Stomach (tissue), 9 donors: Measurements from ENCODE around the gene PRG2. TPM values are rescaled to one million over a fixed set of nuclear protein-coding genes. Genes with fewer than 3 reads are reported as not detected.

ENCODE experiments used
- DNase-seq, 2 donors: peaks; one replicate each; pipeline versions ENCODE4 v3.0.0 to v3.0.0-alpha.2; 2013 to 2019
- H3K27ac ChIP-seq, 5 donors: fragments of 200-600 bp in 4 of 5; sonication (generic) in 4 of 5; one replicate each; pipeline ENCODE4 v1.5.1; 2013 to 2019; ENCODE audit warnings: mild to moderate bottlenecking in 1 of 5, moderate library complexity in 1 of 5
- H3K27me3 ChIP-seq, 3 donors: fragments of 200-600 bp; sonication (generic); one replicate each; pipeline ENCODE4 v1.5.1; 2017 to 2019; ENCODE audit warnings: mixed run types in 1 of 3
- H3K36me3 ChIP-seq, 4 donors: fragments of 200-600 bp; sonication (generic); 1 replicate in 3 of 4; 2 replicates in 1 of 4; pipeline ENCODE4 v1.5.1; 2016 to 2019
- H3K4me1 ChIP-seq, 4 donors: fragments of 200-600 bp; sonication (generic); one replicate each; pipeline ENCODE4 v1.5.1; 2016 to 2019
- H3K4me3 ChIP-seq, 4 donors: fragments of 200-600 bp; sonication (generic) in 3 of 4; one replicate each; pipeline ENCODE4 v1.5.1; 2016 to 2019; ENCODE audit warnings: mild to moderate bottlenecking in 1 of 4
- H3K9me3 ChIP-seq, 4 donors: fragments of 200-600 bp; sonication (generic); one replicate each; pipeline ENCODE4 v1.5.1; 2016 to 2019
- EP300 ChIP-seq: sonication (generic); formaldehyde crosslinking; IDR thresholded peaks from one replicate; pipeline ENCODE4 v1.6.1; 2017; ENCODE audit warnings: antibody characterized with exemption
- POLR2A ChIP-seq, 4 donors: fragments of 450-650 bp; IDR thresholded peaks; one replicate each; pipeline ENCODE4 v1.6.1; 2016; ENCODE audit warnings: antibody characterized with exemption in 4 of 4, control low read depth in 2 of 4, mild to moderate bottlenecking in 1 of 4, moderate library complexity in 1 of 4
- POLR2AphosphoS5 ChIP-seq, 3 donors: sonication (generic); formaldehyde crosslinking; IDR thresholded peaks; one replicate each; pipeline ENCODE4 v1.6.1; 2016; ENCODE audit warnings: antibody characterized with exemption in 3 of 3
- WGBS, 5 donors: extraction: QIAGEN DNeasy Blood & Tissue Kit in 3 of 5; methylation state at CpG; one replicate each; pipeline versions ENCODE4 v1.1.5 to v1.1.7; 2013 to 2018; 5-methylcytosine and 5-hydroxymethylcytosine counted together
- intact Hi-C: fragments of 100-400 bp; cut with DNase I; formaldehyde crosslinking; loops from one replicate; pipeline ENCODE4 v1.15.1; 2023; ENCODE audit warnings: low total_unique reads
- polyA plus RNA-seq, 3 donors: library from polyadenylated mRNA; stranded (reverse); fragments of 200-250 nt; gene quantifications; one replicate each; pipeline ENCODE4 v1.2.3, GENCODE V29; 2013
- total RNA-seq, 5 donors: library from RNA; depleted of rRNA; stranded (reverse); fragments of >200 nt; gene quantifications; one replicate each; pipeline versions ENCODE4 v1.1.0 to v1.2.3, GENCODE V29; 2014 to 2016
- TF ChIP-seq, protein P1 (sequence below), 7 experiments: fragments of 450-650 bp in 4 of 7; fragments of 200-600 bp in 3 of 7; sonication (generic) in 3 of 7; IDR thresholded peaks; one replicate each; pipeline ENCODE4 v1.5.1; 2016 to 2019; ENCODE audit warnings: antibody characterized with exemption in 7 of 7, control low read depth in 2 of 7, mild to moderate bottlenecking in 1 of 7
- donor health status: healthy with polysubstance abuse.
- donor health status: Bipolar disorder and iron deficiency.
- donor health status: healthy.

The PRG2 gene
- total and polyA plus RNA-seq, 8 donors: 0.25 to 0.73 TPM; not detected in 6

DNA sequence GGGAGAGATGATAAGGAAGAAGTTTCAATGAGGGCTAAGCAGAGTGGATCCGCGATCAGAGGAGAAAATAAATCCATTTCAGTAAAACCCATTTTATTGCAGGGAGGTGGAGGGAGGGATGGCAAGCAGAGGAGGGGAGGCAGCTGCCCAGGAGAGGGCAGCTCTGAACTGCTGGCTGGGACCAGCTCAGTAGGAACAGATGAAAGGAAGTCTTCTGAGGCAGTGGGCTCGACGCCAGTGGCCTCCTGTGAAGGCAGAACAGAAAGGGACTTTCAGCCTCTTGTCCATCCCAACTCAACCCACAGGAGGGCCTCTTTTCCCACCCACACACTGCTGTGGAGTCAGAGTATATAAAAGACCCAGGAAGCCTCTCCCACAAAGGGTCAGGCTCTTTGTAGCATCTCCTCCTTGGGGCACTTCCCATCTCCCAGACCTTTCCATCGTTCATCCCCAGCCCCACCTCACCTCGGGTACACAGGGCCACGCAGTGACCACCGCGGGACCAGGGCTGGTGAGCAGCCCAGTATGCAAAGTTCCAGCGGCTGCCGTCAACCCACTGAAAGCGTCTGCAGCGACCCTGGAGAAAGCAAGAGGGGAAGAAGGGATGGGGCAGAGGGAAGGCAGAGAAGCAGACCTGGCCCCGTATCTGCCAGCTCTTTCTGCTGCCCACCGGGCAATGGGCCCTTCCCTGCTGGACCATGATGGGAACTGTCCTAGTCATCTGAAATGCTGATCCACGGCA is 3.0 kb downstream of the PRG2 start:
- 67 to 81% (median 74%) methylated on average over 16 of the region's 16 CpGs for WGBS, 5 donors
- H3K9me3 ChIP-seq: no peaks in the 10 kb centered on the region
- no peaks in the 10 kb centered on the region for H3K36me3 ChIP-seq
- H3K4me3 ChIP-seq: no peak overlapping the region
- H3K27me3 ChIP-seq: peaks cover 0 to 5% (median 0%) of the 10 kb centered on the region in 3 donors
- intact Hi-C loops: no loop called here
- H3K4me1 ChIP-seq: no peaks in the 10 kb centered on the region
- no peak for DNase-seq
- no peak for TF ChIP-seq POLR2A (IDR thresholded peaks at IDR 0.05)
- H3K27ac ChIP-seq: no peak overlapping the region

DNA sequence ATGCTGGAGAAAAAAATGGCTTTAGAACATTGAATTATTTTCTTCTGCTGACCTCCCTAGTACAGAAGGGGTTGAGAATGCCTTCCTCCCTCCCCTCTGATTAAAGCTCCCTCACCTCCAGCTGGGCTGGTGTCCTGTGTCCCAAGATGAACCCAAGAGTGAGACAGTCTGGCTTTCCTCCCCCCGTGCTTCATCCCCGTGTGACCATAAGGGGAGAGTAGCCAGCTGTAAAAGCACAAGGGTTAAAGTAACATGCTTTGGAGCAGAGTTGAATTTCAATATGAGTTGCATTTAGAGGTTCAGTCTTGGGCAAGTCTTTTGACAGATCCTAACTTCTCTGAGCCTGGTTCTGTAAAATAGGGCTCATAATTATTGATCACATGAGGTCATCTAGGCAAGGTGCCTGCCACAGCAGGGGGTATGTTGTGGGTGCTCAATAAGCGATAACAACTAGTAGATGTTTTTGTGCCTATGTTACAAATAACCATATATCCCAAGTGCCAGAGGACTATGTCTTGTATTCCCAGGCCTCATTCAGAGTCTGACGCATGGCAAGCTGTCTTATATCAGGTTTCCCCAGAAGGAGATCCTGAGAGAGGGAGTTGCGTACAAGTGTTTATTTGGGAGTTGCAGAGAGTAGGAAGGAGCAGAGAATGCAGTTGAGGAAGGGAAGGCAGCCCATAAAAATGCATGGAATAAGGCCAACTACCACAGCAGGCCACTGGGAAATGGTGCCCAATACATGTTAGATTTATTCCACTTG is 4.1 kb downstream of the PRG2 start:
- TF ChIP-seq POLR2AphosphoS5 (IDR thresholded peaks at IDR 0.05) (no peak), POLR2A (IDR thresholded peaks at IDR 0.05) (no peak), EP300 (no peak)
- TF ChIP-seq, protein P1, sequence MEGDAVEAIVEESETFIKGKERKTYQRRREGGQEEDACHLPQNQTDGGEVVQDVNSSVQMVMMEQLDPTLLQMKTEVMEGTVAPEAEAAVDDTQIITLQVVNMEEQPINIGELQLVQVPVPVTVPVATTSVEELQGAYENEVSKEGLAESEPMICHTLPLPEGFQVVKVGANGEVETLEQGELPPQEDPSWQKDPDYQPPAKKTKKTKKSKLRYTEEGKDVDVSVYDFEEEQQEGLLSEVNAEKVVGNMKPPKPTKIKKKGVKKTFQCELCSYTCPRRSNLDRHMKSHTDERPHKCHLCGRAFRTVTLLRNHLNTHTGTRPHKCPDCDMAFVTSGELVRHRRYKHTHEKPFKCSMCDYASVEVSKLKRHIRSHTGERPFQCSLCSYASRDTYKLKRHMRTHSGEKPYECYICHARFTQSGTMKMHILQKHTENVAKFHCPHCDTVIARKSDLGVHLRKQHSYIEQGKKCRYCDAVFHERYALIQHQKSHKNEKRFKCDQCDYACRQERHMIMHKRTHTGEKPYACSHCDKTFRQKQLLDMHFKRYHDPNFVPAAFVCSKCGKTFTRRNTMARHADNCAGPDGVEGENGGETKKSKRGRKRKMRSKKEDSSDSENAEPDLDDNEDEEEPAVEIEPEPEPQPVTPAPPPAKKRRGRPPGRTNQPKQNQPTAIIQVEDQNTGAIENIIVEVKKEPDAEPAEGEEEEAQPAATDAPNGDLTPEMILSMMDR (IDR thresholded peaks at IDR 0.05): no peak
- H3K36me3 ChIP-seq: no peaks in the 10 kb centered on the region
- H3K4me1 ChIP-seq: no peaks in the 10 kb centered on the region
- no peak overlapping the region for H3K4me3 ChIP-seq
- intact Hi-C loops: no loop called here
- peaks cover 0 to 5% (median 0%) of the 10 kb centered on the region in 3 donors for H3K27me3 ChIP-seq
- DNase-seq: no peak
- 74 to 81% (median 78%) methylated on average over 5 of the region's 5 CpGs for WGBS, 5 donors
- H3K9me3 ChIP-seq: no peaks in the 10 kb centered on the region
- H3K27ac ChIP-seq: no peak overlapping the region

DNA sequence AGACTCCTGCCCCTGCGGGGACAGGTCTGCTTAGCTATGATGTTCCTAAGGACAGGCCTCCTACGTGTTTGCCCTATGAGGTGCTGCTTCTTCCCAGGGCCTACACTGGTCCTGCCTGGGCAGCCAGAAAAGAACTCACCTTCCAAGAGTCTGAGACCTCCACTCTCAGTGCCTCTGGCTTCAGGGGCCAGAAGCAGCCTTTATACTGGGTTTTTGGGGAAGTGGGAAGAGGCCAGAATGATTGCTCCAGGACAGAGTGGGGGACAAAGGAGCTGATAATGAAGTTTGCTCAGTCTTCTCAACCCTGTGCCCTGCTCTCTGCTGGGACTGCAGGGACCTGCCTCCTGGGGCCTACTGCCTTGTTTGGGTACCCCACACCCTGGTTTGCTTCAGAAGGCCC is 9.5 kb downstream of the PRG2 start, which contains the start of gene PRG3:
Gene PRG3 (minus strand): TSS at position 176 of the 400 bp plus-strand sequence. CDS start 442 bp downstream, outside the sequence.
- Histone ChIP-seq H3K4me1 (no peaks in the 10 kb centered on the region), H3K27ac (no peak within 1 kb of the TSS), H3K9me3 (no peaks in the 10 kb centered on the region), H3K36me3 (no peaks in the 10 kb centered on the region), H3K4me3 (no peak within 1 kb of the TSS), H3K27me3 (peaks cover 0 to 14% (median 0%) of the 10 kb centered on the region in 3 donors)
- 70 to 80% (median 71%) methylated on average over 2 of the region's 2 CpGs for WGBS, 5 donors
- no peak for DNase-seq
- TF ChIP-seq EP300 (no peak), POLR2AphosphoS5 (IDR thresholded peaks at IDR 0.05) (no peak), POLR2A (IDR thresholded peaks at IDR 0.05) (no peak)
- TF ChIP-seq, protein P1 (IDR thresholded peaks at IDR 0.05): no peak
- intact Hi-C loops: no loop called here

DNA sequence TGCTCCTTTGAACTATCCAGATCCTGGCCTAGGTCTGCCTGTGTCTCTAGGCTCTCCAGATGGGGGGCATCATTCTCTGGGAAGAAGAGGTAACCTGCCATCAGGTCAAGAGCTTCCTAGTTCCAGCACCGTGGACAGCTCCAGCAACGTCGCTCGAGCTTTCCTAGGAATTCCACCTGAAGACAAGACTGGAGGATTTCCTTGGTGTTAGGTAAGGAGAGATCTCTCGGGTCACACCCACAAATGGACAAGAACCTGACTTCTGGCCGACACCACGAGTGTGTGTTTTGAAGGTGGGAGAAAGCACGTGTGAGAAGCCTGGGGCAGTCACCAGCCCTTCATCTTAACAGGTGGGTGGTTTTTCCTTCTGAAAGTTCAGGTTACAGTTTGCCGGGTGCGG is 10.7 kb downstream of the PRG2 start:
- peaks cover 0 to 14% (median 0%) of the 10 kb centered on the region in 3 donors for H3K27me3 ChIP-seq
- no peak overlapping the region for H3K4me3 ChIP-seq
- intact Hi-C loops: no loop called here
- no peaks in the 10 kb centered on the region for H3K9me3 ChIP-seq
- H3K36me3 ChIP-seq: no peaks in the 10 kb centered on the region
- TF ChIP-seq POLR2A (IDR thresholded peaks at IDR 0.05) (no peak), POLR2AphosphoS5 (IDR thresholded peaks at IDR 0.05) (no peak), EP300 (no peak)
- TF ChIP-seq, protein P1 (IDR thresholded peaks at IDR 0.05): no peak
- H3K4me1 ChIP-seq: no peaks in the 10 kb centered on the region
- no peak overlapping the region for H3K27ac ChIP-seq
- DNase-seq: peak in 1 of 2 donors; percentile 48
- 27 to 30% (median 28%) methylated on average over 9 to 10 of the region's 10 CpGs for WGBS, 5 donors
